GM12878 (cell line): ENCODE results near the gene KDM4C. TPM values are rescaled to one million over a fixed set of nuclear protein-coding genes. Genes with fewer than 3 reads are reported as not detected.

Experiments
- ELK1 ChIP-seq: IDR thresholded peaks from 2 replicates; pipeline ENCODE4 v1.6.1; 2012; ENCODE audit warnings: low read depth, low read length, improper control_type of control experiment
- EP300 ChIP-seq, 2 experiments: fragments of 150-350 bp in 1 of 2; IDR thresholded peaks; 2 replicates each; pipeline ENCODE4 v1.6.1; 2011 to 2012; ENCODE audit warnings: low read depth in 2 of 2, low read length in 2 of 2, borderline replicate concordance in 1 of 2, improper control_type of control experiment in 1 of 2, inconsistent platforms in 1 of 2; ENCODE audit not compliant: control insufficient read depth in 1 of 2
- IRF5 ChIP-seq: fragments of 450-650 bp; IDR thresholded peaks from 2 replicates; pipeline ENCODE4 v1.6.1; 2017; ENCODE audit warnings: borderline replicate concordance
- LARP7 ChIP-seq: fragments of 450-650 bp; IDR thresholded peaks from 2 replicates; pipeline ENCODE4 v1.6.1; 2017; ENCODE audit warnings: mild to moderate bottlenecking
- NFIC ChIP-seq: IDR thresholded peaks from 2 replicates; pipeline ENCODE4 v1.6.1; 2012; ENCODE audit warnings: low read depth, mild to moderate bottlenecking, inconsistent platforms, low read length, moderate library complexity
- PAX5 ChIP-seq: IDR thresholded peaks from 2 replicates; pipeline ENCODE4 v1.6.1; 2011; ENCODE audit warnings: low read depth, low read length, borderline replicate concordance
- SMARCA5 ChIP-seq: fragments of 450-650 bp; IDR thresholded peaks from 2 replicates; pipeline ENCODE4 v1.6.1; 2017; ENCODE audit warnings: mild to moderate bottlenecking
- WRNIP1 ChIP-seq: IDR thresholded peaks from 2 replicates; pipeline ENCODE4 v1.6.1; 2011; ENCODE audit warnings: low read depth, low read length, improper control_type of control experiment, borderline replicate concordance
- ZBTB33 ChIP-seq: fragments of 450-650 bp; IDR thresholded peaks from 2 replicates; pipeline ENCODE4 v1.6.1; 2017; ENCODE audit warnings: mild to moderate bottlenecking
- polyA plus RNA-seq, 11 experiments: library from polyadenylated mRNA; depleted of rRNA in 4 of 11; unstranded in 6 of 11; stranded (reverse) in 5 of 11; fragments of >200 nt; fragmentation: Nextera tagmentation in 4 of 11; fragmentation: Illumina TruSeq in 1 of 11; extraction: Ambion mirVana in 4 of 11; extraction: Trizol in 1 of 11; gene quantifications; 1 replicate in 1 of 11; 2 replicates in 10 of 11; pipeline versions ENCODE4 v1.2.1 to v1.2.3, GENCODE V29; 2011 to 2016; ENCODE audit warnings: inconsistent platforms in 2 of 11, missing spikeins in 2 of 11, low read depth in 1 of 11
- total RNA-seq, 4 experiments: library from RNA; depleted of rRNA in 3 of 4; stranded (reverse); fragments of >200 nt in 3 of 4; fragmentation: Illumina TruSeq in 1 of 4; extraction: Trizol in 1 of 4; gene quantifications; 2 replicates each; pipeline versions ENCODE4 v1.2.1 to v1.2.3, GENCODE V29; 2013 to 2021

Gene KDM4C
- total and polyA plus RNA-seq, 10 of the 15 experiments (the other 5 are each of a cell fraction or from before 2014, with no cell fraction given) = 6.8 to 41.2 (median 20.1) TPM

- no peak for TF ChIP-seq ZBTB33
- TF ChIP-seq LARP7 = no peak
- TF ChIP-seq ELK1 = no peak
- no peak for TF ChIP-seq IRF5
- TF ChIP-seq WRNIP1 = no peak
- no peak for TF ChIP-seq NFIC
- no peak for TF ChIP-seq SMARCA5
- no peak for TF ChIP-seq EP300 (IDR thresholded peaks at IDR 0.05; ENCODE audit: borderline replicate concordance in 1 of 2, control insufficient read depth in 1 of 2, low read depth in 2 of 2, low read length in 2 of 2)
- TF ChIP-seq PAX5 = no peak
Observed at GRCh38 chr9:7071916-7072315, 314.1 kb downstream of the KDM4C start (continued).
